DOHH2 (cell line): ENCODE data around the gene ETS2.

ENCODE experiments used
- H3F3A ChIP-seq: fragments of 200-600 bp; sonication (generic), shearing (Covaris generic); 2 replicates; pipeline ENCODE4 v1.6.0; 2016; ENCODE audit warnings: antibody characterized with exemption, mild to moderate bottlenecking; ENCODE audit not compliant: control insufficient read depth, insufficient read depth
- H3K27ac ChIP-seq: fragments of 200-600 bp; sonication (generic); 2 replicates; pipeline ENCODE4 v1.5.1; 2014; ENCODE audit warnings: low read depth, mild to moderate bottlenecking, low read length, moderate library complexity
- H3K27me3 ChIP-seq: fragments of 200-600 bp; sonication (generic); 2 replicates; pipeline ENCODE4 v1.6.1; 2014; ENCODE audit warnings: mild to moderate bottlenecking, low read length, mixed read lengths; ENCODE audit not compliant: control insufficient read depth
- H3K36me3 ChIP-seq: fragments of 200-600 bp; sonication (generic); 2 replicates; pipeline ENCODE4 v1.6.1; 2014; ENCODE audit warnings: mild to moderate bottlenecking, low read length, moderate library complexity, mixed read lengths; ENCODE audit not compliant: control insufficient read depth
- H3K4me1 ChIP-seq: fragments of 200-600 bp; sonication (generic); 2 replicates; pipeline ENCODE4 v1.6.1; 2014; ENCODE audit warnings: mild to moderate bottlenecking, low read length, mixed read lengths; ENCODE audit not compliant: control insufficient read depth
- H3K4me2 ChIP-seq: fragments of 200-600 bp; sonication (generic); 2 replicates; pipeline ENCODE4 v1.6.0; 2014; ENCODE audit warnings: mild to moderate bottlenecking, low read length, moderate library complexity
- H3K4me3 ChIP-seq: fragments of 200-600 bp; sonication (generic); 2 replicates; pipeline ENCODE4 v1.5.1; 2014; ENCODE audit warnings: mild to moderate bottlenecking, low read length, mixed read lengths
- H3K79me2 ChIP-seq: fragments of 200-600 bp; sonication (generic); 2 replicates; pipeline ENCODE4 v1.6.1; 2014; ENCODE audit warnings: mild to moderate bottlenecking, low read length, mixed read lengths; ENCODE audit not compliant: control insufficient read depth
- H3K9me2 ChIP-seq: fragments of 200-600 bp; sonication (generic); replicated peaks from 2 replicates; pipeline ENCODE4 v1.6.1; 2014; ENCODE audit warnings: mild to moderate bottlenecking, low read length, mixed read lengths; ENCODE audit not compliant: control insufficient read depth
- H3K9me3 ChIP-seq: fragments of 200-600 bp; sonication (generic); 2 replicates; pipeline ENCODE4 v1.6.1; 2014; ENCODE audit warnings: antibody characterized with exemption, low read length, mixed read lengths; ENCODE audit not compliant: control insufficient read depth, insufficient read depth
- H4K20me1 ChIP-seq: fragments of 200-600 bp; sonication (generic); 2 replicates; pipeline ENCODE4 v1.6.0; 2014; ENCODE audit warnings: low read depth, mild to moderate bottlenecking, antibody characterized with exemption, low read length, moderate library complexity; ENCODE audit not compliant: control insufficient read depth, insufficient read depth
- CTCF ChIP-seq: fragments of 200-600 bp; sonication (generic); IDR thresholded peaks from one replicate; pipeline ENCODE4 v1.5.1; 2014; ENCODE audit warnings: antibody characterized with exemption, mild to moderate bottlenecking, low read depth, low read length; ENCODE audit not compliant: poor library complexity, severe bottlenecking
- EZH2phosphoT487 ChIP-seq: fragments of 200-600 bp; sonication (generic); IDR thresholded peaks from 2 replicates; pipeline ENCODE4 v1.6.1; 2017; ENCODE audit warnings: borderline replicate concordance, mild to moderate bottlenecking, antibody characterized with exemption, low read length, moderate library complexity, mixed read lengths

Gene ETS2

GRCh38 chr21:38839328-38840286 is 33.9 kb downstream of the ETS2 start:
- no peaks in the 10 kb centered on the region for H3K9me2 ChIP-seq
- H3K27me3 ChIP-seq: no peaks in the 10 kb centered on the region
- H3F3A ChIP-seq: no peaks in the 10 kb centered on the region
- H3K36me3 ChIP-seq: no peaks in the 10 kb centered on the region
- no peaks in the 10 kb centered on the region for H4K20me1 ChIP-seq
- H3K27ac ChIP-seq: no peak overlapping the region
- no peak overlapping the region for H3K4me2 ChIP-seq
- no peak overlapping the region for H3K4me3 ChIP-seq
- no peaks in the 10 kb centered on the region for H3K4me1 ChIP-seq
- H3K79me2 ChIP-seq: no peaks in the 10 kb centered on the region
- no peaks in the 10 kb centered on the region for H3K9me3 ChIP-seq
- TF ChIP-seq EZH2phosphoT487 (no peak), CTCF (no peak)

- TF ChIP-seq CTCF (no peak), EZH2phosphoT487 (no peak)
- H3K27me3 ChIP-seq: no peaks in the 10 kb centered on the region
- H3K4me1 ChIP-seq: no peaks in the 10 kb centered on the region
- no peaks in the 10 kb centered on the region for H3K9me3 ChIP-seq
- H3K9me2 ChIP-seq: no peaks in the 10 kb centered on the region
- no peak overlapping the region for H3K27ac ChIP-seq
- no peaks in the 10 kb centered on the region for H4K20me1 ChIP-seq
- H3K4me2 ChIP-seq: no peak overlapping the region
- no peak overlapping the region for H3K4me3 ChIP-seq
- no peaks in the 10 kb centered on the region for H3K79me2 ChIP-seq
- no peaks in the 10 kb centered on the region for H3K36me3 ChIP-seq
- H3F3A ChIP-seq: no peaks in the 10 kb centered on the region
These were observed 34.9 kb downstream of the ETS2 start for GRCh38 chr21:38840456-38841300.

- Histone ChIP-seq H3K4me3 (no peak overlapping the region), H3K36me3 (no peaks in the 10 kb centered on the region), H3K4me1 (no peaks in the 10 kb centered on the region), H3K9me2 (no peaks in the 10 kb centered on the region), H3K79me2 (no peaks in the 10 kb centered on the region), H3K9me3 (no peaks in the 10 kb centered on the region), H4K20me1 (no peaks in the 10 kb centered on the region), H3F3A (no peaks in the 10 kb centered on the region), H3K4me2 (no peak overlapping the region), H3K27ac (no peak overlapping the region), H3K27me3 (no peaks in the 10 kb centered on the region)
- TF ChIP-seq CTCF (no peak), EZH2phosphoT487 (no peak)
These were observed 35.7 kb downstream of the ETS2 start for GRCh38 chr21:38841472-38841871.
